Activated CD8-positive, alpha-beta memory T cell treated with anti-CD3 and anti-CD28 coated beads for 36 hours (primary cell): ENCODE results near the gene CNTLN. TPM values are rescaled to one million over a fixed set of nuclear protein-coding genes. Genes with fewer than 3 reads are reported as not detected.

Experiments used
- CTCF ChIA-PET: fragments of 350-600 bp; sonication (Branson Sonifier 250); formaldehyde crosslinking; loops from one replicate; lab custom pipeline; 2021; ENCODE audit warnings: antibody characterized with exemption; lab: Charles Lee
- POLR2A ChIA-PET: fragments of 350-600 bp; sonication (Branson Sonifier 250); formaldehyde crosslinking; loops from one replicate; lab custom pipeline; 2021; ENCODE audit warnings: antibody characterized with exemption; lab: Charles Lee
- total RNA-seq, 2 experiments: library from RNA; stranded (reverse); gene quantifications; one replicate each; pipeline ENCODE4 v1.2.3, GENCODE V29; 2021

CNTLN gene, protein sequence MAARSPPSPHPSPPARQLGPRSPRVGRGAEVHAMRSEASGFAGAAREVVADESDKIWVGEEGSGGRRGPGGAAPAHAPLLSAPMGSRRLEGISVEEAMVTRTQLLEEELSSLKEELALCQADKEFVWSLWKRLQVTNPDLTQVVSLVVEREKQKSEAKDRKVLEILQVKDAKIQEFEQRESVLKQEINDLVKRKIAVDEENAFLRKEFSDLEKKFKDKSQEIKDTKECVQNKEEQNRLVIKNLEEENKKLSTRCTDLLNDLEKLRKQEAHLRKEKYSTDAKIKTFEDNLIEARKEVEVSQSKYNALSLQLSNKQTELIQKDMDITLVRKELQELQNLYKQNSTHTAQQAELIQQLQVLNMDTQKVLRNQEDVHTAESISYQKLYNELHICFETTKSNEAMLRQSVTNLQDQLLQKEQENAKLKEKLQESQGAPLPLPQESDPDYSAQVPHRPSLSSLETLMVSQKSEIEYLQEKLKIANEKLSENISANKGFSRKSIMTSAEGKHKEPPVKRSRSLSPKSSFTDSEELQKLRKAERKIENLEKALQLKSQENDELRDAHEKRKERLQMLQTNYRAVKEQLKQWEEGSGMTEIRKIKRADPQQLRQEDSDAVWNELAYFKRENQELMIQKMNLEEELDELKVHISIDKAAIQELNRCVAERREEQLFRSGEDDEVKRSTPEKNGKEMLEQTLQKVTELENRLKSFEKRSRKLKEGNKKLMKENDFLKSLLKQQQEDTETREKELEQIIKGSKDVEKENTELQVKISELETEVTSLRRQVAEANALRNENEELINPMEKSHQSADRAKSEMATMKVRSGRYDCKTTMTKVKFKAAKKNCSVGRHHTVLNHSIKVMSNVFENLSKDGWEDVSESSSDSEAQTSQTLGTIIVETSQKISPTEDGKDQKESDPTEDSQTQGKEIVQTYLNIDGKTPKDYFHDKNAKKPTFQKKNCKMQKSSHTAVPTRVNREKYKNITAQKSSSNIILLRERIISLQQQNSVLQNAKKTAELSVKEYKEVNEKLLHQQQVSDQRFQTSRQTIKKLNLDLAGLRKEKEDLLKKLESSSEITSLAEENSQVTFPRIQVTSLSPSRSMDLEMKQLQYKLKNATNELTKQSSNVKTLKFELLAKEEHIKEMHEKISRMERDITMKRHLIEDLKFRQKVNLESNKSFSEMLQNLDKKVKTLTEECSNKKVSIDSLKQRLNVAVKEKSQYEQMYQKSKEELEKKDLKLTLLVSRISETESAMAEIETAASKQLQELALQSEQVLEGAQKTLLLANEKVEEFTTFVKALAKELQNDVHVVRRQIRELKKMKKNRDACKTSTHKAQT (N-terminal part only)
- under 1 TPM; 0.23 to 0.32 TPM for total RNA-seq

- ChIA-PET POLR2A (no interaction called here), CTCF (no interaction called here)
Measured at GRCh38 chr9:17134396-17135294, at the start of gene CNTLN. Gene CNTLN, plus strand, starts transcription at chr9:17135040. Its CDS starts 26 bp downstream, at chr9:17135066.

DNA sequence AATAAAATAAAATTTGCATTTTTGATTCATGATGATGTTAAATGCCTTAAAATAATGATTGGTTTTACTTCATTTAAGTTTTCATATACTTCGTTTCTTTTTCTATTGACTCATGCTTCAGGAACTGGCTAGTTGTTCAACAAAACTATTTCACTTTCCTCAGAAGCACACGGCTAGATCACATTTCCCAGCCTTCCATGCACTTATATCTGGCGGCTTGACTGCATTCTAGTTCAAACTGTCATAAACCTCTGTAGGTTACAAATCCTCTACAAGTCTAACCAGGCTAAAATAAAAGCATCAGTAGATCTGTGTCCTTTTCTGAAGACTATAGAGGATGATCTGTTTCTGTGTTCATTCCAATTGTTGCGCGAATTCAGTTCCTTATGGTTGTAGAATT lies 46.3 kb upstream of the CNTLN start:
- CTCF ChIA-PET, result no interaction called here
- POLR2A ChIA-PET, result no interaction called here

- ChIA-PET POLR2A (no interaction called here), CTCF (no interaction called here)
Measured at GRCh38 chr9:17090041-17090440, 44.8 kb upstream of the CNTLN start.

DNA sequence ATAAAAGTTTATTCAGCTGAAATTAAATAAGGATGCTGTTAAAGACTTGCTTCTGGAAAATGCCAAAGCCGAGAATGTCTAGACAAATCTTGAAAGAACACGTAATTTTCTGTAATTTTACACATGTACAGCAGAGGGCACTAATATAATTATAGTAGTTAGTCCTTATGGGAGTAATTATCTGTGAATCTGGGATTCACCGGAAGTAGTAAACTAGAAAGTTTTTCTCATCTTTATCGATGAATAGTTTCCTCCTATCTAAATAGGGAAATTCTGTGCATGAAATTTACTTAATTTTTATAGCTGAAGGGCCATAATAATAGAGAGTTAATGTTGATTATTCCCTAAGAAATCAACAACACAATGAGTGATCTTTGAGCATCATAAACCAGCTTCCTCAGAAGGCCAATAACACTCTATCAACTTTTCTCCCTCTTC lies 18.4 kb upstream of the CNTLN start:
- ChIA-PET POLR2A (no interaction called here), CTCF (no interaction called here)

DNA sequence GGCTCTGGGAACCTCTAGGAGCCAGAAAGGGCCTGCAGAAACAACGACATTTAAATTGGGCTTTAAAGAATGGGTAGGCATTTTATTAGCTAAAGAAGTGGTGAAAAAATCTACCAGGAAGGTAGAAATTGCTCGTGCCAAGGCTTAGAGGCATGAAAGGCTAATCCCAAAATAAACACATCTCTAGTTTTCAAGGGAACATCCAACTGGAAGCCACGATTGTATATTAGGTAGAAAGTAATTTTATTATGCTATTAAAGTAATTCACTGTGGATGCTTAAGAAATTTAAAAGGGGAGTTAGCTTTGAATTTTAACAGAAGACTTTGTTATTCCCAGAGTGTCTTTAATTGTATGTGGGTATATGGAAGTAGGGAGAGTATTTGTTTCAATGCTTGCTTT lies 17.5 kb upstream of the CNTLN start:
- ChIA-PET POLR2A (no interaction called here), CTCF (no interaction called here)

DNA sequence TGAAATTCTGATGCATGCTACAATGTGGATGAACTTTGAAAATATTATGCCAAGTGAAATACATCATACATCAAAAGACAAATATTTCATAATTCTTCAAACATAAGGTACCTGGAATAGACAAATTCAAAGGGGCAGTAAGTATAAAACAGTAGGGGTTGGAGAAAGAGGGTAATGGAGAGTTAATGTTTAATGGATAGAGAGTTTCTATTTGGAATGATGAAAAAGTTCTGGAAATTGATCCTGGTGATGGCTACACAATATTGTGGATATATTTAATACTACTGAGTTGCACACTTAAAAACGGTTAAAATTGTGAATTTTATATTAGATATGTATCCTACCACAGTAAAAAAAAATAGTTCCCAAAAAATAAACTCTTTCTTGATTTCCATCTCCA lies 14.6 kb upstream of the CNTLN start:
- ChIA-PET POLR2A (no interaction called here), CTCF (no interaction called here)

DNA sequence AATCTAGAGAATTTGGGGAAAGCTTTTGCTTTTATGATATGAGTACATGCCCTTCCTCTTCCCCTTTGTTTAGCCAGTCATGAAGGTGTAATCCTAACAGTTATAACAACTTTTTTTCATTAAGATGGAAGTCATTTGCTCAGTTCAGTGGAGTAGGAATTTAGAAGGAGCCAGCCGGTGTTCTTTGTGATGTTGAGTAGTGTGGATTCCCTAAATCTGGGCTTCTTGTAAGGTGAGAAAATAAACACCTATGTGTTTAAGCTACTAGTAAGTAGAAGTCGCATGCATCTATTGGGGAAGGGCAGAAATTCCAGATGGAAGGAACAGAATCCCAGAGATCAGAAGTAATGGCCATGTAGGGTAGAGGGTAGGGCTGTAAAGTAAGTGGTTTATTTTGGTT lies 13.6 kb upstream of the CNTLN start:
- ChIA-PET CTCF (no interaction called here), POLR2A (no interaction called here)

GRCh38 chr9:17130291-17130690 lies 4.5 kb upstream of the CNTLN start:
- POLR2A ChIA-PET, result no interaction called here
- CTCF ChIA-PET, result no interaction called here

- ChIA-PET CTCF (no interaction called here), POLR2A (no interaction called here)
Measured at GRCh38 chr9:17130725-17131124, 4.1 kb upstream of the CNTLN start.

- CTCF ChIA-PET, result no interaction called here
- POLR2A ChIA-PET, result no interaction called here
Measured at GRCh38 chr9:17131494-17131893, 3.3 kb upstream of the CNTLN start.

- CTCF ChIA-PET, result no interaction called here
Measured at GRCh38 chr9:17135295-17136160, 688 bp downstream of the CNTLN start.

DNA sequence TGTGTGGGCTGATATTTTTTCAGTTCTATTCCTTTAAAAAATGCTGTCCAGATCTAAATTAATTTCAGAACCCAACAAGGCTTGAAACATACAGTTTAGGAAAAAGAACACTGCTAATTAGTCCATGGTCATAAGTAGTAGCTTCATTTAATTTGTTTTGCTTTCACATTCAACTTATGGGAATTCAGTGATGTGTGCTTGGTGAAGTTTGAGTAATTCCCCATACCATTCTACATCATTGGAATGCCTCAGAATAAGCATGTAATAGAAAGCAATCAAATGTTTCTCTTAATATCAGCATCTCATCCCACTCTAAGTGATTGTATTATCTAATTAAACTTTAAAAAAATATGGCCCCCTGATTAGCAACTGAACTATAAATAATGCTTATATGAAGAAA lies 2.7 kb downstream of the CNTLN start:
- POLR2A ChIA-PET, result no interaction called here
- CTCF ChIA-PET, result no interaction called here

More at GRCh38 chr9:17135295-17136160, 688 bp downstream of the CNTLN start:
- POLR2A ChIA-PET, result no interaction called here

GRCh38 chr9:17138503-17138902 lies 3.7 kb downstream of the CNTLN start:
- ChIA-PET CTCF (no interaction called here), POLR2A (no interaction called here)

- CTCF ChIA-PET, result no interaction called here
- POLR2A ChIA-PET, result no interaction called here
Measured at GRCh38 chr9:17140418-17140817, 5.6 kb downstream of the CNTLN start.

GRCh38 chr9:17148324-17148723 lies 13.5 kb downstream of the CNTLN start:
- POLR2A ChIA-PET, result no interaction called here
- CTCF ChIA-PET, result no interaction called here

- ChIA-PET CTCF (no interaction called here), POLR2A (no interaction called here)
Measured at GRCh38 chr9:17159469-17159868, 24.6 kb downstream of the CNTLN start.

DNA sequence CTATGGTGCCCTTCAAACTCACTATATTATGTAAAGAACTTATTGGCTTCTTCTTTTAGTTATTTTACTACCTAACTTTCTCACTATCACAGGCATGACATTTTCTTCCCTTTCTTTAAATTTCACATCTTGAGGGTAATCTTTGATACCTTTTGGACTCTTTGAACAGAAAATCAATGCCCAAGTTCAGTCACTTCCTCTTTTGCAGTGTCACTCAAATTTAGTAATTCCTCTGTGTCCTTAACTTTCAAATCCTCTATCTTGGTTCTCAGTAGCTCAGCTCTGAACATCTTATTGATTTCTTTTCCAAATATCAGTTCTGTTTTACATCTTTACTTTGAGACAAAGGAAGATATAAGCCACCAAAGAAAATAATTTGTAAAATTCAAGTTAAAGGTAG lies 25.5 kb downstream of the CNTLN start:
- CTCF ChIA-PET, result no interaction called here
- POLR2A ChIA-PET, result no interaction called here

- CTCF ChIA-PET, result no interaction called here
- POLR2A ChIA-PET, result no interaction called here
Measured at GRCh38 chr9:17165764-17166163, 30.9 kb downstream of the CNTLN start.
